Measurements from ENCODE around the gene APOBEC4. TPM values are rescaled to one million over a fixed set of nuclear protein-coding genes. Genes with fewer than 3 reads are reported as not detected.
A peak's percentile ranks its signal among the peaks of the same experiment; 100 is the strongest.

The APOBEC4 gene
- total RNA-seq, 1 experiment from 2014 or later, result not detected

- Histone ChIP-seq H3K36me3 (ENCODE audit: control insufficient read depth, insufficient read depth, low read length) (no peaks in the 10 kb centered on the region; the same call in 1 of the 2 replicates), H3K9me3 (no peaks in the 10 kb centered on the region), H3K4me3 (ENCODE audit: low read depth, low read length) (no peak overlapping the region), H3K4me1 (peaks cover 37% of the 10 kb centered on the region), H3K27me3 (replicated peaks; ENCODE audit: control insufficient read depth, insufficient read depth, low read length) (no peaks in the 10 kb centered on the region)
- CTCF ChIA-PET, result no interaction called here
- no peak for DNase-seq
- Mint-ChIP-seq H3K4me1 (ENCODE audit: low read depth, unreplicated experiment) (peaks cover 24% of the 10 kb centered on the region), H3K9me3 (ENCODE audit: unreplicated experiment) (no peaks in the 10 kb centered on the region), H3K27ac (ENCODE audit: unreplicated experiment) (peak overlapping the region; percentile 40), H3K36me3 (ENCODE audit: insufficient read depth, unreplicated experiment) (peaks cover 21% of the 10 kb centered on the region), H3K4me3 (ENCODE audit: unreplicated experiment) (no peak overlapping the region), H3K27me3 (ENCODE audit: insufficient read depth, unreplicated experiment) (no peaks in the 10 kb centered on the region)
- BruUV-seq (replicated peaks), result no TSS peak
- no peak for TF ChIP-seq CTCF (IDR thresholded peaks at IDR 0.05; ENCODE audit: insufficient read depth in 1 of 2, low read depth in 1 of 2, low read length in 1 of 2, severe bottlenecking in 1 of 2, unreplicated experiment in 1 of 2)
- intact Hi-C loops (cut with micrococcal nuclease; ENCODE audit: unreplicated experiment), result no loop called here
- POLR2A ChIA-PET, result no interaction called here
These were observed 49.1 kb upstream of the APOBEC4 start for GRCh38 chr1:183702087-183702812.

GRCh38 chr1:183699616-183700160, 46.6 kb upstream of the APOBEC4 start:
- no TSS peak for BruUV-seq (replicated peaks)
- peak; percentile 90 to 91 for DNase-seq
- no peaks in the 10 kb centered on the region for H3K27me3 ChIP-seq (replicated peaks; ENCODE audit: control insufficient read depth, insufficient read depth, low read length)
- no peak overlapping the region for H3K4me3 ChIP-seq (ENCODE audit: low read depth, low read length)
- peaks cover 21% of the 10 kb centered on the region for H3K36me3 Mint-ChIP-seq (ENCODE audit: insufficient read depth, unreplicated experiment)
- intact Hi-C loops (cut with micrococcal nuclease; ENCODE audit: unreplicated experiment), result loop anchor here (1.0 to 5.0 kb wide), 7 partner anchors 15 to 868 kb away; no protein-coding TSS in a partner anchor
- peak overlapping the region; percentile 93 for H3K27ac Mint-ChIP-seq (ENCODE audit: unreplicated experiment)
- no peaks in the 10 kb centered on the region; the same call in 1 of the 2 replicates for H3K36me3 ChIP-seq (ENCODE audit: control insufficient read depth, insufficient read depth, low read length)
- POLR2A ChIA-PET, result interaction anchor here (0.6 kb wide), 2 partner anchors 15 to 138 kb away, joined by 3 to 5 read pairs; no protein-coding TSS in a partner anchor
- no peak for TF ChIP-seq CTCF (IDR thresholded peaks at IDR 0.05; ENCODE audit: insufficient read depth in 1 of 2, low read depth in 1 of 2, low read length in 1 of 2, severe bottlenecking in 1 of 2, unreplicated experiment in 1 of 2)
- CTCF ChIA-PET, result interaction anchor here (0.7 to 2.9 kb wide), 4 partner anchors 15 to 216 kb away, joined by 3 to 12 read pairs (median 4); no protein-coding TSS in a partner anchor
- H3K27me3 Mint-ChIP-seq (ENCODE audit: insufficient read depth, unreplicated experiment), result no peaks in the 10 kb centered on the region
- peaks cover 13% of the 10 kb centered on the region for H3K9me3 Mint-ChIP-seq (ENCODE audit: unreplicated experiment)
- H3K9me3 ChIP-seq, result no peaks in the 10 kb centered on the region
- H3K4me1 ChIP-seq, result peaks cover 61% of the 10 kb centered on the region
- H3K4me3 Mint-ChIP-seq (ENCODE audit: unreplicated experiment), result peak overlapping the region; percentile 70
- peaks cover 41% of the 10 kb centered on the region for H3K4me1 Mint-ChIP-seq (ENCODE audit: low read depth, unreplicated experiment)

GRCh38 chr1:183697814-183698590, 44.9 kb upstream of the APOBEC4 start:
- ChIA-PET CTCF (interaction anchor here (2.9 kb wide), 1 partner anchor 13 kb away, joined by 12 read pairs; no protein-coding TSS in a partner anchor), POLR2A (no interaction called here)
- no peak for DNase-seq
- no peaks in the 10 kb centered on the region; the same call in 1 of the 2 replicates for H3K36me3 ChIP-seq (ENCODE audit: control insufficient read depth, insufficient read depth, low read length)
- no peaks in the 10 kb centered on the region for H3K9me3 ChIP-seq
- peaks cover 13% of the 10 kb centered on the region for H3K9me3 Mint-ChIP-seq (ENCODE audit: unreplicated experiment)
- H3K4me3 ChIP-seq (ENCODE audit: low read depth, low read length), result no peak overlapping the region
- H3K36me3 Mint-ChIP-seq (ENCODE audit: insufficient read depth, unreplicated experiment), result peaks cover 21% of the 10 kb centered on the region
- H3K27me3 ChIP-seq (replicated peaks; ENCODE audit: control insufficient read depth, insufficient read depth, low read length), result no peaks in the 10 kb centered on the region
- no peak overlapping the region for H3K4me3 Mint-ChIP-seq (ENCODE audit: unreplicated experiment)
- H3K27ac Mint-ChIP-seq (ENCODE audit: unreplicated experiment), result peak overlapping the region; percentile 93
- no peaks in the 10 kb centered on the region for H3K27me3 Mint-ChIP-seq (ENCODE audit: insufficient read depth, unreplicated experiment)
- peaks cover 47% of the 10 kb centered on the region for H3K4me1 Mint-ChIP-seq (ENCODE audit: low read depth, unreplicated experiment)
- no TSS peak for BruUV-seq (replicated peaks)
- intact Hi-C loops (cut with micrococcal nuclease; ENCODE audit: unreplicated experiment), result loop anchor here (2.0 to 5.0 kb wide), 4 partner anchors 13 to 869 kb away; no protein-coding TSS in a partner anchor
- TF ChIP-seq CTCF (IDR thresholded peaks at IDR 0.05; ENCODE audit: insufficient read depth in 1 of 2, low read depth in 1 of 2, low read length in 1 of 2, severe bottlenecking in 1 of 2, unreplicated experiment in 1 of 2), result no peak
- H3K4me1 ChIP-seq, result peaks cover 69% of the 10 kb centered on the region
